Type B pancreatic cell (in vitro differentiated cells): ENCODE results near the gene THAP3. TPM values are rescaled to one million over a fixed set of nuclear protein-coding genes. Genes with fewer than 3 reads are reported as not detected.

ENCODE experiments used
- DNase-seq: peaks from one replicate; pipeline ENCODE4 v3.0.0; 2021; ENCODE audit warnings: mixed read lengths; ENCODE audit not compliant: unreplicated experiment; ENCODE audit errors: extremely low spot score
- H3K27ac Mint-ChIP-seq: 2 replicates; pipeline ENCODE4 v1.8.0; 2021; ENCODE audit warnings: mild to moderate bottlenecking, mixed read lengths
- H3K27me3 Mint-ChIP-seq: 2 replicates; pipeline ENCODE4 v1.8.0; 2021; ENCODE audit warnings: mixed read lengths
- H3K36me3 Mint-ChIP-seq: 2 replicates; pipeline ENCODE4 v1.8.0; 2021; ENCODE audit warnings: mixed read lengths
- H3K4me1 Mint-ChIP-seq: one replicate; pipeline ENCODE4 v1.8.0; 2021; ENCODE audit warnings: mixed read lengths; ENCODE audit not compliant: unreplicated experiment
- H3K4me3 Mint-ChIP-seq: 2 replicates; pipeline ENCODE4 v1.8.0; 2021; ENCODE audit warnings: mild to moderate bottlenecking, mixed read lengths
- H3K9me3 Mint-ChIP-seq: 2 replicates; pipeline ENCODE4 v1.8.0; 2021; ENCODE audit warnings: mixed read lengths
- CTCF ChIP-seq: fragments of 200-600 bp; sonication (generic); conservative IDR thresholded peaks from 2 replicates; pipeline ENCODE4 v1.5.0; 2021; ENCODE audit warnings: antibody characterized with exemption, mild to moderate bottlenecking
- total RNA-seq: library from RNA; stranded (reverse); gene quantifications from 2 replicates; pipeline ENCODE4 v1.2.1, GENCODE V29; 2021; ENCODE audit warnings: low replicate concordance

The THAP3 gene
- total RNA-seq, 1 donor from 2014 or later, result 21.6 TPM

- DNase-seq, result no peak
- TF ChIP-seq CTCF, result no peak
- Mint-ChIP-seq H3K27ac (peak overlapping the region; percentile 58), H3K27me3 (no peaks in the 10 kb centered on the region), H3K9me3 (no peaks in the 10 kb centered on the region), H3K36me3 (no peaks in the 10 kb centered on the region), H3K4me3 (no peak overlapping the region), H3K4me1 (peaks cover 15% of the 10 kb centered on the region)
Observed at GRCh38 chr1:6585081-6585722, 39.5 kb upstream of the THAP3 start.

DNA sequence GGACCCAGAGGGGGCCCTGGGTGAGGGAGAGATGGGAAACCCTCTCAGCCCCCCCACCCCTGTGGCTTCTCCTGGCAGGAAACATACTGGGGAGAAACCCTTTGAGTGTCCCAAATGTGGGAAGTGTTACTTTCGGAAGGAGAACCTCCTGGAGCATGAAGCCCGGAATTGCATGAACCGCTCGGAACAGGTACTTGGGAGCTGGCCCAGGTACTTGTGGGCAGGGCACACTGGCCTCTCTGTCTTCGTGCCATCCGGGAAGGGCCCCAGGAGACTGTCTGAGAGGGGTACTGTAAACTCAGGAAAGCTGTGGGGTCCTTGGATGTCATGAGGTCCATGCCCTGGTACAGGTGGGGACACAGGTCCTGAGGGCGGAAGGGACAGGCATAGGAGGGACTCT lies 38.8 kb upstream of the THAP3 start:
- Mint-ChIP-seq H3K9me3 (no peaks in the 10 kb centered on the region), H3K4me3 (no peak overlapping the region), H3K27ac (no peak overlapping the region), H3K27me3 (no peaks in the 10 kb centered on the region), H3K4me1 (peaks cover 10% of the 10 kb centered on the region), H3K36me3 (no peaks in the 10 kb centered on the region)
- no peak for DNase-seq
- no peak for TF ChIP-seq CTCF

DNA sequence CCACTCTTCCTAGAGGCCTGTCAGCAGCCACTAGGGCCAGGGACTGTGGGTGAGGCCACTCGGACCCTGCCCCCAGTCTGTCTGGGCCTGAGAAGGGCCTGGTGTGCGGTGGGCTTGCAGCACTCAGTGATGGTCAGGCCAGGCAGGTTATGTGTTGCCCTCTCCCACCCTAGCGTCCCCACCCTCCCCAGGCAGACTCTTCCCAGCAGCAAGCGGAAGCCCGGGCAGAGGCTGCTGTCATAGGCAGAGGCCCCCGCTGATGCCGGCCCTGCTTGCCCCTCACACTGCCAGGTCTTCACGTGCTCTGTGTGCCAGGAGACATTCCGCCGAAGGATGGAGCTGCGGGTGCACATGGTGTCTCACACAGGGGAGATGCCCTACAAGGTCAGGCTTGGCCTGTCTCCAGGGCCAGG lies 38.3 kb upstream of the THAP3 start:
- TF ChIP-seq CTCF, result no peak
- Mint-ChIP-seq H3K36me3 (no peaks in the 10 kb centered on the region), H3K4me3 (no peak overlapping the region), H3K9me3 (no peaks in the 10 kb centered on the region), H3K27me3 (no peaks in the 10 kb centered on the region), H3K4me1 (peaks cover 9% of the 10 kb centered on the region), H3K27ac (no peak overlapping the region)
- DNase-seq, result no peak

- Mint-ChIP-seq H3K36me3 (no peaks in the 10 kb centered on the region), H3K9me3 (no peaks in the 10 kb centered on the region), H3K27me3 (no peaks in the 10 kb centered on the region), H3K4me1 (peaks cover 2% of the 10 kb centered on the region), H3K27ac (peak overlapping the region; percentile 56), H3K4me3 (no peak overlapping the region)
- TF ChIP-seq CTCF, result no peak
- DNase-seq, result no peak
Observed at GRCh38 chr1:6587261-6588005, 37.2 kb upstream of the THAP3 start.

- H3K4me3 Mint-ChIP-seq, result no peak overlapping the region
Observed at GRCh38 chr1:6588128-6588892, 36.4 kb upstream of the THAP3 start.

More at GRCh38 chr1:6588128-6588892, 36.4 kb upstream of the THAP3 start:
- DNase-seq, result no peak
- Mint-ChIP-seq H3K4me1 (no peaks in the 10 kb centered on the region), H3K27ac (peak overlapping the region; percentile 56), H3K36me3 (no peaks in the 10 kb centered on the region), H3K9me3 (no peaks in the 10 kb centered on the region), H3K27me3 (no peaks in the 10 kb centered on the region)
- no peak for TF ChIP-seq CTCF
